ENCODE results near the gene FMN1. TPM values are rescaled to one million over a fixed set of nuclear protein-coding genes. Genes with fewer than 3 reads are reported as not detected.

The FMN1 gene
- total RNA-seq, 1 experiment from 2014 or later = 4.5 TPM

DNA sequence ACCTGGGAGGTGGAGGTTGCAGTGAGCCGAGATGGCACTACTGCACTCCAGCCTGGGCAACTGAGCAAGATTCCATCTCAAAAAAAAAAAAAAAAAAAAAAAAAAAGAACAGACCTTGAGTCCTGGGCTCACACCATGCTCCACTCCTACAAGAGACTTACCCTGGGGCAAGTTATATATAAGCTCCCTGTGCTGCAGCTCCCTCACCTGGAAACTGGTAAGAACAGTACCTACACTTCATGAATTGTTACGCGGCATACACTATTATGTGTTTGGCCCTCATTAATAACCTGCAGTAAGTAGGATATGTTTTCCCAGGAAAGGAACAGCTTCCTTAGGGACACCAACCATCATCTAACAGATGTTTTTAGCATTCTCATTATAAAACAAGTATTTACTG is 119.6 kb downstream of the FMN1 start:
- TF ChIP-seq GABPB1 (CRISPR knock-in tag; IDR thresholded peaks at IDR 0.05) = no peak
- no peak for TF ChIP-seq E2F1 (CRISPR knock-in tag; IDR thresholded peaks at IDR 0.05)
- TF ChIP-seq ZNF423 (CRISPR knock-in tag; IDR thresholded peaks at IDR 0.05) = no peak
- TF ChIP-seq ATF2 (CRISPR knock-in tag; IDR thresholded peaks at IDR 0.05; ENCODE audit: borderline replicate concordance, low read depth) = no peak
- TF ChIP-seq, protein P1, sequence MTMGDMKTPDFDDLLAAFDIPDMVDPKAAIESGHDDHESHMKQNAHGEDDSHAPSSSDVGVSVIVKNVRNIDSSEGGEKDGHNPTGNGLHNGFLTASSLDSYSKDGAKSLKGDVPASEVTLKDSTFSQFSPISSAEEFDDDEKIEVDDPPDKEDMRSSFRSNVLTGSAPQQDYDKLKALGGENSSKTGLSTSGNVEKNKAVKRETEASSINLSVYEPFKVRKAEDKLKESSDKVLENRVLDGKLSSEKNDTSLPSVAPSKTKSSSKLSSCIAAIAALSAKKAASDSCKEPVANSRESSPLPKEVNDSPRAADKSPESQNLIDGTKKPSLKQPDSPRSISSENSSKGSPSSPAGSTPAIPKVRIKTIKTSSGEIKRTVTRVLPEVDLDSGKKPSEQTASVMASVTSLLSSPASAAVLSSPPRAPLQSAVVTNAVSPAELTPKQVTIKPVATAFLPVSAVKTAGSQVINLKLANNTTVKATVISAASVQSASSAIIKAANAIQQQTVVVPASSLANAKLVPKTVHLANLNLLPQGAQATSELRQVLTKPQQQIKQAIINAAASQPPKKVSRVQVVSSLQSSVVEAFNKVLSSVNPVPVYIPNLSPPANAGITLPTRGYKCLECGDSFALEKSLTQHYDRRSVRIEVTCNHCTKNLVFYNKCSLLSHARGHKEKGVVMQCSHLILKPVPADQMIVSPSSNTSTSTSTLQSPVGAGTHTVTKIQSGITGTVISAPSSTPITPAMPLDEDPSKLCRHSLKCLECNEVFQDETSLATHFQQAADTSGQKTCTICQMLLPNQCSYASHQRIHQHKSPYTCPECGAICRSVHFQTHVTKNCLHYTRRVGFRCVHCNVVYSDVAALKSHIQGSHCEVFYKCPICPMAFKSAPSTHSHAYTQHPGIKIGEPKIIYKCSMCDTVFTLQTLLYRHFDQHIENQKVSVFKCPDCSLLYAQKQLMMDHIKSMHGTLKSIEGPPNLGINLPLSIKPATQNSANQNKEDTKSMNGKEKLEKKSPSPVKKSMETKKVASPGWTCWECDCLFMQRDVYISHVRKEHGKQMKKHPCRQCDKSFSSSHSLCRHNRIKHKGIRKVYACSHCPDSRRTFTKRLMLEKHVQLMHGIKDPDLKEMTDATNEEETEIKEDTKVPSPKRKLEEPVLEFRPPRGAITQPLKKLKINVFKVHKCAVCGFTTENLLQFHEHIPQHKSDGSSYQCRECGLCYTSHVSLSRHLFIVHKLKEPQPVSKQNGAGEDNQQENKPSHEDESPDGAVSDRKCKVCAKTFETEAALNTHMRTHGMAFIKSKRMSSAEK (CRISPR knock-in tag; IDR thresholded peaks at IDR 0.05; ENCODE audit: borderline replicate concordance) = no peak
- TF ChIP-seq AFF4 (CRISPR knock-in tag; IDR thresholded peaks at IDR 0.05; ENCODE audit: borderline replicate concordance) = no peak
- no peak for TF ChIP-seq GTF2I (CRISPR knock-in tag; conservative IDR thresholded peaks at IDR 0.05)
- TF ChIP-seq ZBTB21 (CRISPR knock-in tag; IDR thresholded peaks at IDR 0.05; ENCODE audit: borderline replicate concordance) = no peak
- ChIA-PET POLR2A (no interaction called here), CTCF (interaction anchor here (0.6 to 2.0 kb wide), 7 partner anchors 11 to 231 kb away, joined by 3 to 24 read pairs (median 4); no protein-coding TSS in a partner anchor)
- peaks cover 20% of the 10 kb centered on the region for H3K4me1 Mint-ChIP-seq
- H3K27me3 Mint-ChIP-seq (ENCODE audit: low read depth) = no peaks in the 10 kb centered on the region; the same call in 1 of the 2 replicates
- no peak overlapping the region for H3K27ac Mint-ChIP-seq
- no peak for DNase-seq (ENCODE audit: low spot score)
- peak; percentile 86 for ATAC-seq
- no peak overlapping the region for H3K4me3 Mint-ChIP-seq
- H3K9me3 Mint-ChIP-seq = no peaks in the 10 kb centered on the region
- H3K36me3 Mint-ChIP-seq = no peaks in the 10 kb centered on the region

GRCh38 chr15:33074212-33074611 is 120.3 kb downstream of the FMN1 start:
- Mint-ChIP-seq H3K27ac (peak overlapping the region; percentile 15; the same call in 1 of the 2 replicates), H3K4me3 (no peak overlapping the region), H3K36me3 (no peaks in the 10 kb centered on the region), H3K4me1 (peaks cover 23% of the 10 kb centered on the region), H3K9me3 (no peaks in the 10 kb centered on the region), H3K27me3 (ENCODE audit: low read depth) (no peaks in the 10 kb centered on the region; the same call in 1 of the 2 replicates)
- TF ChIP-seq CREM (CRISPR knock-in tag; IDR thresholded peaks at IDR 0.05) (no peak), ATF6 (CRISPR knock-in tag; IDR thresholded peaks at IDR 0.05) (no peak), SMAD3 (CRISPR knock-in tag; IDR thresholded peaks at IDR 0.05; ENCODE audit: borderline replicate concordance) (no peak), ARID4B (CRISPR knock-in tag; IDR thresholded peaks at IDR 0.05; ENCODE audit: borderline replicate concordance) (no peak)
- CTCF ChIA-PET = interaction anchor here (0.7 to 2.0 kb wide), 4 partner anchors 12 to 230 kb away, joined by 3 to 24 read pairs (median 4); no protein-coding TSS in a partner anchor
- POLR2A ChIA-PET = no interaction called here
- no peak for ATAC-seq
- DNase-seq (ENCODE audit: low spot score) = no peak
